Thyroid gland (tissue), 4 donors: ENCODE data around the gene SASH1.

Source experiments
- CTCF ChIP-seq, 6 experiments: fragments of 200-600 bp in 3 of 6; fragments of 450-650 bp in 3 of 6; sonication (generic) in 3 of 6; IDR thresholded peaks; one replicate each; pipeline ENCODE4 v1.5.1; 2016 to 2019; ENCODE audit warnings: antibody characterized with exemption in 6 of 6, mild to moderate bottlenecking in 2 of 6, inconsistent platforms in 1 of 6, moderate library complexity in 1 of 6
- POLR2A ChIP-seq, 2 donors: fragments of 450-650 bp; IDR thresholded peaks; one replicate each; pipeline ENCODE4 v1.6.1; 2017; ENCODE audit warnings: antibody characterized with exemption in 2 of 2, mild to moderate bottlenecking in 2 of 2, moderate library complexity in 1 of 2

DNA sequence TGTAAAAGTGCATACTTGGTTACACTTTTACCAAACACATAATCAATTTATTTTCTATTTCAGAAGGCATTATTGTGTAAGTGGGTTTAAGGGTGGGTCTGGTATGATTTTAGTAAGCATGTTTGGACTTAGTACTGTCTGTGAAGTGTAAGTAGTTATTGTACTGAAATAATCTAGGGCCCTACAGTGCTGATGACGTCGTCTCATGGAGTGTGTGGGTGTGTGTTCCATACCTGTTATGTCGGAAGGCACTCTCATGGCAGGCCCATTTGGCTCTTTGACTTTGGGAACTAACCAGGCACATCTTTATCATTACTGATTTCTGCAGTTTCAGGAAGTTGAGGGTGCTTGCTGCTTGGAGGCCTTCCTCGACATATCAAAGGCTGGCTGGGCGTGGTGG, 155.1 kb downstream of the SASH1 start:
- TF ChIP-seq CTCF (IDR thresholded peaks at IDR 0.05) (no peak), POLR2A (IDR thresholded peaks at IDR 0.05) (no peak)
